Glutamatergic neuron (in vitro differentiated cells): ENCODE data around the gene FCSK. TPM values are rescaled to one million over a fixed set of nuclear protein-coding genes. Genes with fewer than 3 reads are reported as not detected.

Experiments
- DNase-seq: peaks from one replicate; pipeline ENCODE4 v3.0.0; 2022
- H3K27ac Mint-ChIP-seq: one replicate; pipeline ENCODE4 v1.8.0; 2020; ENCODE audit warnings: mild to moderate bottlenecking, mixed read lengths, inconsistent platforms; ENCODE audit not compliant: unreplicated experiment
- H3K27me3 Mint-ChIP-seq: one replicate; pipeline ENCODE4 v1.8.0; 2020; ENCODE audit warnings: mild to moderate bottlenecking, moderate library complexity, mixed read lengths, inconsistent platforms; ENCODE audit not compliant: unreplicated experiment
- H3K36me3 Mint-ChIP-seq: one replicate; pipeline ENCODE4 v1.8.0; 2020; ENCODE audit warnings: mild to moderate bottlenecking, mixed read lengths, inconsistent platforms; ENCODE audit not compliant: unreplicated experiment
- H3K4me1 Mint-ChIP-seq: one replicate; pipeline ENCODE4 v1.8.0; 2020; ENCODE audit warnings: mild to moderate bottlenecking, low read depth, mixed read lengths, inconsistent platforms; ENCODE audit not compliant: unreplicated experiment
- H3K4me3 Mint-ChIP-seq: one replicate; pipeline ENCODE4 v1.8.0; 2020; ENCODE audit warnings: mild to moderate bottlenecking, mixed read lengths, inconsistent platforms; ENCODE audit not compliant: unreplicated experiment
- H3K9me3 Mint-ChIP-seq: one replicate; pipeline ENCODE4 v1.8.0; 2020; ENCODE audit warnings: mild to moderate bottlenecking, moderate library complexity, mixed read lengths, inconsistent platforms; ENCODE audit not compliant: unreplicated experiment
- total RNA-seq: library from RNA; stranded (reverse); fragmentation: NEBNext Ultra II Directional; extraction: Animal tissue kit (Norgen Biotek cat#: 25700); gene quantifications from one replicate; pipeline ENCODE4 v1.2.1, GENCODE V29; 2021; ENCODE audit not compliant: unreplicated experiment
- TF ChIP-seq, protein P1 (sequence below): fragments of 200-600 bp; sonication (generic); IDR thresholded peaks from one replicate; pipeline ENCODE4 v1.5.0; 2021; ENCODE audit not compliant: partially characterized antibody, unreplicated experiment

Gene FCSK
- total RNA-seq, 1 donor from 2014 or later = 15.4 TPM

GRCh38 chr16:70463235-70463634, 8.8 kb downstream of the FCSK start:
- TF ChIP-seq, protein P1, sequence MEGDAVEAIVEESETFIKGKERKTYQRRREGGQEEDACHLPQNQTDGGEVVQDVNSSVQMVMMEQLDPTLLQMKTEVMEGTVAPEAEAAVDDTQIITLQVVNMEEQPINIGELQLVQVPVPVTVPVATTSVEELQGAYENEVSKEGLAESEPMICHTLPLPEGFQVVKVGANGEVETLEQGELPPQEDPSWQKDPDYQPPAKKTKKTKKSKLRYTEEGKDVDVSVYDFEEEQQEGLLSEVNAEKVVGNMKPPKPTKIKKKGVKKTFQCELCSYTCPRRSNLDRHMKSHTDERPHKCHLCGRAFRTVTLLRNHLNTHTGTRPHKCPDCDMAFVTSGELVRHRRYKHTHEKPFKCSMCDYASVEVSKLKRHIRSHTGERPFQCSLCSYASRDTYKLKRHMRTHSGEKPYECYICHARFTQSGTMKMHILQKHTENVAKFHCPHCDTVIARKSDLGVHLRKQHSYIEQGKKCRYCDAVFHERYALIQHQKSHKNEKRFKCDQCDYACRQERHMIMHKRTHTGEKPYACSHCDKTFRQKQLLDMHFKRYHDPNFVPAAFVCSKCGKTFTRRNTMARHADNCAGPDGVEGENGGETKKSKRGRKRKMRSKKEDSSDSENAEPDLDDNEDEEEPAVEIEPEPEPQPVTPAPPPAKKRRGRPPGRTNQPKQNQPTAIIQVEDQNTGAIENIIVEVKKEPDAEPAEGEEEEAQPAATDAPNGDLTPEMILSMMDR = no peak
- H3K36me3 Mint-ChIP-seq = no peaks in the 10 kb centered on the region
- peaks cover 7% of the 10 kb centered on the region for H3K27me3 Mint-ChIP-seq
- peaks cover 9% of the 10 kb centered on the region for H3K4me1 Mint-ChIP-seq
- no peak overlapping the region for H3K27ac Mint-ChIP-seq
- H3K4me3 Mint-ChIP-seq = no peak overlapping the region
- no peak for DNase-seq
- H3K9me3 Mint-ChIP-seq = peaks cover 4% of the 10 kb centered on the region

- H3K9me3 Mint-ChIP-seq = peaks cover 4% of the 10 kb centered on the region
- TF ChIP-seq, protein P1 = no peak
- no peaks in the 10 kb centered on the region for H3K36me3 Mint-ChIP-seq
- H3K4me1 Mint-ChIP-seq = peaks cover 3% of the 10 kb centered on the region
- H3K4me3 Mint-ChIP-seq = no peak overlapping the region
- no peak for DNase-seq
- peaks cover 9% of the 10 kb centered on the region for H3K27me3 Mint-ChIP-seq
- H3K27ac Mint-ChIP-seq = no peak overlapping the region
Measured at GRCh38 chr16:70465999-70466804, 11.8 kb downstream of the FCSK start.

- Mint-ChIP-seq H3K4me3 (no peak overlapping the region), H3K36me3 (no peaks in the 10 kb centered on the region), H3K27ac (no peak overlapping the region), H3K4me1 (peaks cover under 1% of the 10 kb centered on the region), H3K27me3 (peaks cover 9% of the 10 kb centered on the region), H3K9me3 (peaks cover 2% of the 10 kb centered on the region)
- no peak for DNase-seq
- TF ChIP-seq, protein P1 = no peak
Measured at GRCh38 chr16:70466805-70467076, 12.3 kb downstream of the FCSK start.

- peaks cover 9% of the 10 kb centered on the region for H3K27me3 Mint-ChIP-seq
- H3K9me3 Mint-ChIP-seq = peaks cover 1% of the 10 kb centered on the region
- H3K36me3 Mint-ChIP-seq = no peaks in the 10 kb centered on the region
- H3K4me3 Mint-ChIP-seq = no peak overlapping the region
- DNase-seq = no peak
- H3K27ac Mint-ChIP-seq = no peak overlapping the region
- no peaks in the 10 kb centered on the region for H3K4me1 Mint-ChIP-seq
- TF ChIP-seq, protein P1 = no peak
Measured at GRCh38 chr16:70467113-70467512, 12.7 kb downstream of the FCSK start.

DNA sequence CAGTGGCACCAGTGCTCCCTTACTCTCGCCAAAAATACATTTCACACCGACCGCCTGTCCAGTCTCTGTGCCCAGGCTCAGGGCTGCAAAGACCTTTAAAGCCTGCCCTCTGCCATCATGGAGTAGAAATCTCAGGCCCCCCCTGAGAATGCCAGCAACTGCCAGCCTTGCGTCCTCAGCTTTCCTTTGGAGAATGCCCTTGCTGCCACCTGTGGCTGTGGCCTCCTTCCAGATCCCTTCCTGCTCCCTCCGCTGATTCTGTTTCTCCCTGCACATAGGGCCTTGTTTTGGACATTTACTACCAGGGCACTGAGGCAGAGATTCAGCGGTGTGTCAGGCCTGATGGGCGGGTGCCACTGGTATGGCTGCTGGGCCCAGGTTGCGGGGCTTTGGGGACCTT, 13.2 kb downstream of the FCSK start:
- H3K9me3 Mint-ChIP-seq = peaks cover 1% of the 10 kb centered on the region
- DNase-seq = no peak
- TF ChIP-seq, protein P1 = no peak
- H3K4me1 Mint-ChIP-seq = no peaks in the 10 kb centered on the region
- peaks cover 9% of the 10 kb centered on the region for H3K27me3 Mint-ChIP-seq
- no peak overlapping the region for H3K27ac Mint-ChIP-seq
- no peaks in the 10 kb centered on the region for H3K36me3 Mint-ChIP-seq
- no peak overlapping the region for H3K4me3 Mint-ChIP-seq
